Spleen (tissue), 11 donors: ENCODE results near the gene FKBP9. TPM values are rescaled to one million over a fixed set of nuclear protein-coding genes. Genes with fewer than 3 reads are reported as not detected.
"Not testable (repeated sequence)": the region's sequence is repeated elsewhere in the genome, so short reads cannot be mapped to it uniquely, and the experiment has no call there.

Source experiments
- DNase-seq: peaks from one replicate; pipeline ENCODE4 v3.0.0-alpha.2; 2020
- H3K27ac ChIP-seq, 8 donors: fragments of 200-600 bp; sonication (generic) in 7 of 8; 1 replicate in 4 of 8; 2 replicates in 4 of 8; pipeline versions ENCODE4 v1.5.0 to v1.8.0; 2016 to 2021; ENCODE audit warnings: inconsistent platforms in 4 of 8, mild to moderate bottlenecking in 4 of 8, moderate library complexity in 1 of 8
- H3K27me3 ChIP-seq, 7 donors: fragments of 200-600 bp; sonication (generic) in 6 of 7; replicated peaks in 1 of 7; 1 replicate in 4 of 7; 2 replicates in 3 of 7; pipeline versions ENCODE4 v1.5.0 to v1.8.0; 2016 to 2021; ENCODE audit warnings: inconsistent platforms in 3 of 7, mild to moderate bottlenecking in 1 of 7
- H3K36me3 ChIP-seq, 6 donors: fragments of 200-600 bp; sonication (generic) in 5 of 6; 1 replicate in 4 of 6; 2 replicates in 2 of 6; pipeline versions ENCODE4 v1.5.0 to v1.8.0; 2016 to 2021; ENCODE audit warnings: inconsistent platforms in 2 of 6
- H3K4me1 ChIP-seq, 6 donors: fragments of 200-600 bp; sonication (generic) in 5 of 6; 1 replicate in 3 of 6; 2 replicates in 3 of 6; pipeline versions ENCODE4 v1.5.0 to v1.8.0; 2016 to 2021; ENCODE audit warnings: inconsistent platforms in 3 of 6
- H3K4me3 ChIP-seq, 8 donors: fragments of 200-600 bp; sonication (generic) in 7 of 8; 1 replicate in 4 of 8; 2 replicates in 4 of 8; pipeline versions ENCODE4 v1.5.0 to v1.8.0; 2016 to 2021; ENCODE audit warnings: inconsistent platforms in 4 of 8, mild to moderate bottlenecking in 4 of 8, moderate library complexity in 2 of 8
- H3K9me3 ChIP-seq, 8 donors: fragments of 200-600 bp; sonication (generic) in 7 of 8; 1 replicate in 4 of 8; 2 replicates in 4 of 8; pipeline versions ENCODE4 v1.5.0 to v1.8.0; 2016 to 2021; ENCODE audit warnings: inconsistent platforms in 4 of 8
- POLR2AphosphoS5 ChIP-seq, 3 donors: sonication (generic); formaldehyde crosslinking; IDR thresholded peaks; one replicate each; pipeline ENCODE4 v1.5.1; 2017; ENCODE audit warnings: antibody characterized with exemption in 3 of 3
- WGBS, 5 donors: extraction: QIAGEN DNeasy Blood & Tissue Kit in 3 of 5; methylation state at CpG; one replicate each; pipeline versions ENCODE4 v1.1.5 to v1.1.7; 2013 to 2018; 5-methylcytosine and 5-hydroxymethylcytosine counted together
- intact Hi-C: fragments of 100-400 bp; cut with DNase I; formaldehyde crosslinking; loops from one replicate; pipeline ENCODE4 v1.15.0; 2023; ENCODE audit warnings: low total_unique reads
- polyA plus RNA-seq, 3 donors: library from polyadenylated mRNA; stranded (reverse); fragments of 200-250 nt; gene quantifications; one replicate each; pipeline ENCODE4 v1.2.1, GENCODE V29; 2013
- total RNA-seq, 7 donors: library from RNA; depleted of rRNA in 3 of 7; stranded (reverse); fragments of >200 nt in 3 of 7; fragmentation: NEBNext Ultra II Directional in 4 of 7; extraction: Animal tissue kit (Norgen Biotek cat#: 25700) in 4 of 7; gene quantifications; one replicate each; pipeline versions ENCODE4 v1.1.0 to v1.2.1, GENCODE V29; 2016 to 2021
- donor health status: healthy with polysubstance abuse.
- donor health status: DM: no; HTN: no; CAD: no; lungs with moderate emphysema.
- donor health status: DM: no; HTN: no; CAD: no.
- donor health status: Bipolar disorder and iron deficiency.
- donor health status: healthy.
- donor health status: DM: no; HTN: no; CAD: no.
- donor health status: DM: yes; HTN: yes; CAD: no.

FKBP9 gene
- total and polyA plus RNA-seq, 10 donors, result 3.7 to 83.1 (median 54.4) TPM

- DNase-seq, H3K4me3 ChIP-seq, H3K4me1 ChIP-seq, H3K27me3 ChIP-seq, H3K9me3 ChIP-seq, H3K27ac ChIP-seq, intact Hi-C loops: not testable (repeated sequence)
- WGBS, 5 donors, result 16 to 36% (median 19%) methylated on average over 6 to 9 of the region's 9 CpGs
- H3K36me3 ChIP-seq, result peaks cover 0 to 16% (median 0%) of the 10 kb centered on the region in 6 donors
These were observed 34.9 kb downstream of the FKBP9 start for GRCh38 chr7:32991975-32992700.

- H3K27me3 ChIP-seq, H3K27ac ChIP-seq, H3K4me3 ChIP-seq, H3K9me3 ChIP-seq, intact Hi-C loops, H3K4me1 ChIP-seq, DNase-seq: not testable (repeated sequence)
- peaks cover 0 to 16% (median 0%) of the 10 kb centered on the region in 6 donors for H3K36me3 ChIP-seq
- 43 to 48% (median 44%) methylated on average over 6 of the region's 6 CpGs for WGBS, 5 donors
These were observed 35.5 kb downstream of the FKBP9 start for GRCh38 chr7:32992750-32993149.

- peaks cover 0 to 10% (median 0%) of the 10 kb centered on the region in 7 donors for H3K27me3 ChIP-seq
- DNase-seq, H3K9me3 ChIP-seq, H3K36me3 ChIP-seq, intact Hi-C loops: not testable (repeated sequence)
- WGBS, 5 donors, result 37 to 68% (median 63%) methylated on average over 2 to 4 of the region's 4 CpGs
- H3K27ac ChIP-seq, result peak overlapping the region in 7 of 8 donors; percentile 47 to 83 (median 60)
- peak overlapping the region in 1 of 8 donors; percentile 30 for H3K4me3 ChIP-seq
- peaks cover 0 to 20% (median 6%) of the 10 kb centered on the region in 6 donors for H3K4me1 ChIP-seq
These were observed 40.7 kb downstream of the FKBP9 start for GRCh38 chr7:32997956-32998355.

GRCh38 chr7:32998361-32999171 is 41.3 kb downstream of the FKBP9 start:
- H3K36me3 ChIP-seq, intact Hi-C loops, H3K9me3 ChIP-seq: not testable (repeated sequence)
- peak overlapping the region in 2 of 8 donors; percentile 10 to 30 for H3K4me3 ChIP-seq
- 6 to 18% (median 9%) methylated on average over 14 of the region's 14 CpGs for WGBS, 5 donors
- peaks cover 0 to 10% (median 0%) of the 10 kb centered on the region in 7 donors for H3K27me3 ChIP-seq
- H3K4me1 ChIP-seq, result peaks cover 0 to 20% (median 6%) of the 10 kb centered on the region in 6 donors
- DNase-seq, result peak; percentile 73
- peak overlapping the region; percentile 42 to 83 (median 59) for H3K27ac ChIP-seq
- TF ChIP-seq POLR2AphosphoS5 (IDR thresholded peaks at IDR 0.05), result peak in 2 of 3 donors; percentile 14 to 23

- DNase-seq, H3K4me3 ChIP-seq, H3K9me3 ChIP-seq, intact Hi-C loops: not testable (repeated sequence)
- H3K36me3 ChIP-seq, result peaks cover 0 to 16% (median 0%) of the 10 kb centered on the region in 6 donors
- H3K27ac ChIP-seq, result peak overlapping the region in 6 of 8 donors; percentile 58 to 83 (median 63)
- peaks cover 0 to 10% (median 0%) of the 10 kb centered on the region in 7 donors for H3K27me3 ChIP-seq
- WGBS, 5 donors, result 45 to 54% (median 48%) methylated on average over 4 of the region's 4 CpGs
- peaks cover 0 to 20% (median 6%) of the 10 kb centered on the region in 6 donors for H3K4me1 ChIP-seq
These were observed 42.1 kb downstream of the FKBP9 start for GRCh38 chr7:32999380-32999779.

- intact Hi-C loops, H3K9me3 ChIP-seq, DNase-seq, H3K4me3 ChIP-seq: not testable (repeated sequence)
- H3K36me3 ChIP-seq, result peaks cover 0 to 46% (median 0%) of the 10 kb centered on the region in 6 donors
- peaks cover 0 to 10% (median 0%) of the 10 kb centered on the region in 7 donors for H3K27me3 ChIP-seq
- H3K4me1 ChIP-seq, result peaks cover 0 to 15% (median 6%) of the 10 kb centered on the region in 6 donors
- peak overlapping the region in 2 of 8 donors; percentile 55 to 57 for H3K27ac ChIP-seq
These were observed 45.9 kb downstream of the FKBP9 start for GRCh38 chr7:33003111-33003510.

GRCh38 chr7:33004104-33004616 is 46.9 kb downstream of the FKBP9 start:
- H3K4me3 ChIP-seq, H3K9me3 ChIP-seq, intact Hi-C loops, H3K4me1 ChIP-seq, DNase-seq, H3K27me3 ChIP-seq: not testable (repeated sequence)
- Histone ChIP-seq H3K36me3 (peaks cover 0 to 55% (median 0%) of the 10 kb centered on the region in 6 donors), H3K27ac (peak overlapping the region in 2 of 8 donors; percentile 14 to 51)
- WGBS, 5 donors, result 88 to 97% (median 91%) methylated on average over 10 of the region's 10 CpGs

GRCh38 chr7:33005193-33005592 is 48.0 kb downstream of the FKBP9 start:
- H3K9me3 ChIP-seq, H3K4me1 ChIP-seq, DNase-seq, H3K4me3 ChIP-seq, H3K27me3 ChIP-seq, intact Hi-C loops, H3K27ac ChIP-seq: not testable (repeated sequence)
- WGBS, 5 donors, result 90 to 95% (median 92%) methylated on average over 7 to 8 of the region's 8 CpGs
- H3K36me3 ChIP-seq, result peaks cover 0 to 59% (median 0%) of the 10 kb centered on the region in 6 donors

GRCh38 chr7:33005690-33006089 is 48.5 kb downstream of the FKBP9 start:
- 86 to 100% (median 96%) methylated on average over 4 of the region's 4 CpGs for WGBS, 5 donors
- H3K9me3 ChIP-seq, H3K27me3 ChIP-seq, H3K4me3 ChIP-seq, intact Hi-C loops, H3K27ac ChIP-seq, H3K4me1 ChIP-seq, DNase-seq: not testable (repeated sequence)
- H3K36me3 ChIP-seq, result peaks cover 0 to 61% (median 0%) of the 10 kb centered on the region in 6 donors
